Measurements from ENCODE around the gene TRIOBP.
"Not testable (repeated sequence)": the region's sequence is repeated elsewhere in the genome, so short reads cannot be mapped to it uniquely, and the experiment has no call there.

The TRIOBP gene

DNA sequence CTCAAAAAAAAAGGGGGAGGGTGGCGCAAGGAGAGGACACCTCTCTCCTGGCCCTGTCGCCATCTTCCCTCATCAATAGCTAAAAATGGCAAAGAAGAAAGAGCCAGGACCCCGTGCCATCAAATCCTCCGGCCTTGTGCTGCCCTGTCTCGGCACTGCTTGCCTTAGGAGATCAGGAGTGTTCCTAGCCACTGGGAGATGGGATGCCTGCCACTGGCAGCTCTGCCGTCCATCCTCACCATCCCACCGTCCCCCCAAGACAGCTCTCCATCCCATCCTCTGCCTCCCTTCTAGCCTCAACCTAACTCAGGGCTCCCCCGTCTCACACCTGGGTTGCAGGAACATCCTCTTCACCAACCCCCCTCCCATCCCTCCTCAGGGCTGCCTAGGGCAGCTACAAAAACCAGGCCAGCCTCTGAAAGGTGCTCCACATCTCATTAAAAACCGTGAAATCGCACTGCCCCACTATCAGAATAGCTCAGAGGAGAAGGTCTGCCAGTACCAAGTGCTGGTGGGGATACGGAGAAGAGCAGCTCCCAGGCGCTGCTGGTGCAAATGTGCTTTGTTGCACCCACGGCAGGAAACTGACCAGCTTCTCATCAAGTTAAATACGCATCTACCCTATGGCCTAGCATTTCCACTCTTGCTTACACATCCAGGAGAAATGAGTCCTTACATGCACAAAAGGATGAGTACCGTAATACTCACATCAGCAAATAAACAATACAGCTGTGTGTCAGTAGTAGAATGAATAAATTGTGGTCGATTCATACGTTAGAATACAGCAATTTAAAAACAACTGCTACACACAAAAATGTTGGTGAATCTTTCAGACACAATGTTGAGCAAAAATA, 79.2 kb downstream of the TRIOBP start:
- no peak for DNase-seq (ENCODE audit: low read depth in 2 of 3, low spot score in 2 of 3)

DNA sequence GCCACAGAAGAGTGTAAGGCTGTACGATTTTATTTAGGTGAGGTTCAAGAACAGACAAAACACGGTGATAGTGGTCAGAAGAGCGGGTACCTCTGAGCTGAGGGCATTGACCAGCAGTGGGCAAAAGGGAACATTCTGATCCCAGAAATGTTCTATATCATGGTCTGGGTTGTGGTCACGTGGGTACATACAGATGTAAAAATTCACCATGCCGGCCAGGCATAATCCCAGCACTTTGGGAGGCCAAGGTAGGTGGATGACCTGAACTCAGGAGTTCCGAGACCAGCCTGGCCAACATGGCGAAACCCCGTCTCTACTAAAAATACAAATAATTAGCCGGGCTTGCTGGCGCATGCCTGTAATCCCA, 79.8 kb downstream of the TRIOBP start:
- no peak for DNase-seq (ENCODE audit: low read depth in 2 of 3, low spot score in 2 of 3)

DNA sequence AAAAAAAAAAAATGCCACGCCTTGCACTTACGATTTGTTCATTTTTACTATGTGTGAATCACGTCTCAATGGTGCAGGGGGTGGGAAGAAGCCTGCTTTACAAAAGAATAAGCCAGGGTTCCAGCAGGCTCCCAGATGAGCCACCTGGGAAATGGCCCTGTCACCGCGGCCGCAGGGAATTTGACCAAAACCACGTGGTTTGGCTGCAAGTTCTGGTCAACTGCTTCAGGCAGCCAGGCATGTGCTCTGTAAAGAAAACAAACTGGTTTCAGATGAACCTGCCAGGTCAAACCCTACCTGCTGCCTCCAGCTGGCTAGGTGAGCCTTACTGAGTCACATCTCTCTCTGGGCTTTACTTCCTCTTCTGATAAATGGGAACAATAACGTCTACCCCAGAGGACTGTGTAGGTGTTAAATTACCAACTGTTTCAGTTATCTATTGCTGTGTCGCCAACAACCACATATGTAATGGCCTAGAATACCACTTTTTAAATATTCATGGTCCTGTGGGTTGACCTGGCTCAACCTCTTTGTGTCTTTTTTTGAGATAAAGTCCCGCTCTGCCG, 80.4 kb downstream of the TRIOBP start:
- DNase-seq (ENCODE audit: low read depth in 2 of 3, low spot score in 2 of 3), result no peak

DNA sequence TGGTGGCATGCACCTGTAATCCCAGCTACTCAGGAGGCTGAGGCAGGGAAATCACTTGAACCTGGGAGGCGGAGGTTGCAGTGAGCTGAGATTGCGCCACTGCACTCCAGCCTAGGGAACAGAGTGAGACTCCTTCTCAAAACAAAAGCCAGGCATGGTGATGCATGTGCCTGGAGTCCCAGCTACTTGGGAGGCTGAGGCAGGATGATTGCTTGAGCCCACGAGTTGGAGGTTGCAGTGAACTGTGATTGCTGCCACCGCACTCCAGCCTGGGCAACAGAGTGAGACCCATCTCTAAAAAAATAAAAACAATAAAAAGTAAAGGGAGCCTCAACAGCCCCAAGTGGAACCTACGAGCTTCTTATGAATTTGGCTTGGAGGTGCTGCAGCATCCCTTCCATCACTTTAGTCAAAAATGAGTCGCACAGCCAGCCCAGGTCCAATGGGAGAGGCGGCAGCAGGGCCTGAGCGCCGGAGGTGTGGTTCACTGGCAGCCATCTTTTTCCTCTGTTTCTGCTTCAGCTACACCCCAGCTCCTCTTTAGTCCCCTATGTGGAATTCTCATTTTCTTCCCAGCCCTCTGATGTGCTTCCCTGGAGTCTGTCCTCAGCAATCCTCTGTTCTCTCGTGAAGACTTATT, 81.6 kb downstream of the TRIOBP start:
- DNase-seq (ENCODE audit: low read depth in 2 of 3, low spot score in 2 of 3), result no peak

DNA sequence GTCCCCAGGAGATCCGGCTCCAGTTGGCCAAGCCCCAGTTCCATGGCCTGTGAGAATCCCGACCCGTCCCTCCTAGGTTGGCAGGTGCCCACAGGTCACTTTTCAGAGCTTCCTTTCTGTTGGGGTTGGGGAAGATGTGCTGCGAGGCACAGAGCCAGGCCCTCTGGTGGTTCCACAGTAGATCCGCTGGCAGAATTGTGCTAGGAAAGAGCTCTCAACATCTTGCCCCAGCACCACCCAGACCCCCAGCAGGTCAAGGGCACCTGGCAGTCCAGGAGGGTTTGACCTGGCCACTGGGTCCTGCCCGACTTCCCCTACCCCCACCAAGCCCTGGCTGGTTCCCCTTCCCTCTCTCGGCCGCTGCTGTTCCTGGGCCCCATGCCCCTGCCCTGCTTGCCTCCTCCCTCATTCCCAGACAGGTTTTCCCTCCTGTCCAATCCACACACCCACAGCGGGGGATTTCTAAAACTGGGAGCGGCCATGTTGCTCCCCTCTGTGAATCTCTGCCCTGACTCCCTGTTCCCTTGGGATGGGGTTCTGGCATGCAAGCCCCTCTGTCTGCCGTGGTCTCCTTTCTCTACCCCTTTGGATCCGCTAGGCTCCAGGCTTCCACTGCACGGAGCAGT, 84.7 kb downstream of the TRIOBP start:
- DNase-seq (ENCODE audit: low read depth in 2 of 3, low spot score in 2 of 3), result no peak

DNA sequence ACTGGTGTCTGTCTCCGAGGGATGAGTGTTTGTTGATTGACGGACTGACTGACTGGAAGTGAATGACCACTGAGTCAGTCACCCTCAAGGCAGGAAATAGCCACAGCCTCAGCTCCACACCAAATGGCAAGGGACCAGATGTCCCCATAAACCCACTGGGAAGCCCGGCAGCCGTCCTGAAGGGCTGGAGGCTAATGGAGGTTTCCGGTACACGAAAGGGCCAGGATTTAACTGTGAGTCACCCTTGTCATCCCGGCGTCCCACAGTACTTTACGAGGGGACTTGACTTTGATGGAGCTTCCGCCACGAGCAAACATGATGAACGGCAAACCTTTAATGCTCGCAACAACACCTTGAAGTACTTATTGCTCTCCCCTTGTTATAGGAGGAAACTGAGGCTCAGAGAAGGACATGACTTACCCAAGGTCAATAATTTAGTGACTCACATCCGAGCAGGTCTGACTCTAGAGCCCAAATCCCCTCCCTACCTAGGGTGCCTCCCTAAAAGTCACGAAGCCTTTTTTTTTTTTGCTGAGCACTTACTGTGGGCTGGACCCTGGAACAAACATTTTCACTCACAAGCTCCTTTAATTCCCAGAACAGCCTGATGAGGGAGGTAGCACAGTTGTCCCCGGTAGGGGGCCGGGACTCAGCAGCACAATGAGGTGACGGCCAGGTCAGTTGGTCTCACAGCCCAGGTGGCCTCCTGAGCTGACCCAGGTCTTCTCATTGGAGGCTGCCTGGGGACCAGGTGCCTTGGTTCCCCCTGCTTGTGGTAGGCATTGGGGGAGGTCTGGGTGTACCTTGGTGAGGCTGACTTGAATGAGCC, 85.7 kb downstream of the TRIOBP start:
- DNase-seq (ENCODE audit: low read depth in 2 of 3, low spot score in 2 of 3), result no peak

DNA sequence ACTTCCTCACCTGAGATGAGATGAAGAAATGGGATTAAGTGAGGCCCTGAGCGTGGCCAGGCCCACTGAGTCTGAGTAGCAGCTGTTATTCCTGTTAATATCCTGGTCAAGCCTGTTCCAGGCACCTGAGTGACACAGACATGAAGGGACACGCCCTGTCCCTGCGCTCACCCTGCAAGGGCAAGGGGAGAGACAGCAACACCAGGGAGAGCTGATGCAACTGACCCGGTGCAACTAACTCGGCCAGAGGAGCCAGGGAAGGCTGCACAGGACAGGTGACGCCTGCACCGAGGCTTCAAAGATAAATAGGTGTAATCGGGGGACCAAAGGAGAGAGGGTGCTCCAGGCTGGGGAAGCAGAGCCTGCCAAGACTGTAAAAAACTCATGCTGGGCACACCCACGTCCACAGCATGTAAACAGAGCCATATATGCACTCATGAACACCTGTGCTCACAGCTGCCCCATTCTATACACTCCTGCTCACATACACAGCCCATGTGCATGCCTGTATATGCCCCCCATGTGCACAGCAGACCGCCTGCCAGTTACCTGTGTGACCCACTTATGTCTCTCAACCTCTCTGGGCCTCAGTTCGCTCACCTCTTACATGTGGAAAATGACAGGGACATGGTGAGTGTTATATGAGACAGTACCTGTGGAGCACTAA, 88.1 kb downstream of the TRIOBP start:
- DNase-seq (ENCODE audit: low read depth in 2 of 3, low spot score in 2 of 3), result no peak

DNA sequence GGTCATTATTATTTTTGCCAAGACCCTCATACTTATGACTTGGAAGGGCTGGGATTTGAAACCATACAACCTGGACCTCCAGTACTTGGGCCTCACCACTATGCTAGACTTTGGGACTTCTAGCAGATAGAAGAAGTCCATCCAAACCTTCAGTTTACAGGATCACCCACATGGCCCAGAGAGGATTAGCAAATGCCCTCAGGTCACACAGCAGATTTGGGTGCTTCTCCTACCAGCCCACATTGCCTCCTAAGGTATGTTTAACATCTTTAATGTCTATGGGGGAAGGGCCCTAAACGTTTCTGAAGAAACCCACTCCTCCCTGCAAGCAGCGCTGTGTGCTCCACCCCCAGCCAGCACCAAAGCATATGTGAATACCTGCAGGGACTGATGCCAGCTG, 93.4 kb downstream of the TRIOBP start:
- DNase-seq (ENCODE audit: low read depth in 2 of 3, low spot score in 2 of 3), result no peak

DNA sequence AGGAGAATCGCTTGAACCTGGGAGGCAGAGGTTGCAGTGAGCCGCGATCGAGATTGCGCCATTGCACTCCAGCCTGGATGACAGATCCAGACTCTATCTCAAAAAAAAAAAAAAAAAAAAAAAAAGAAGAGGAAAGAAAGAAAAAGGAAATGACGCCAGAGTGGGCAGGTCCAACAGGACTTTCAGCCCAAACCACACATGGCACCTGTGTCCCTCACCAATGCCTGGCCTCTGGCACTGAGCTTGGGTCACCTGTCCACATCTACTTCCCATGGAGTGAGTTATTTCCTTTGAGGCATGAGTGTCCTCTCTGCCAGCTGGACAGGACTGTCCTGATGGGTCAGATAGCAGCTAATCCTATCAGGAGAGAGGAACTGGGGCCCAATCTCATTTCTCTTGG, 95.6 kb downstream of the TRIOBP start:
- no peak for DNase-seq (ENCODE audit: low read depth in 2 of 3, low spot score in 2 of 3)

DNA sequence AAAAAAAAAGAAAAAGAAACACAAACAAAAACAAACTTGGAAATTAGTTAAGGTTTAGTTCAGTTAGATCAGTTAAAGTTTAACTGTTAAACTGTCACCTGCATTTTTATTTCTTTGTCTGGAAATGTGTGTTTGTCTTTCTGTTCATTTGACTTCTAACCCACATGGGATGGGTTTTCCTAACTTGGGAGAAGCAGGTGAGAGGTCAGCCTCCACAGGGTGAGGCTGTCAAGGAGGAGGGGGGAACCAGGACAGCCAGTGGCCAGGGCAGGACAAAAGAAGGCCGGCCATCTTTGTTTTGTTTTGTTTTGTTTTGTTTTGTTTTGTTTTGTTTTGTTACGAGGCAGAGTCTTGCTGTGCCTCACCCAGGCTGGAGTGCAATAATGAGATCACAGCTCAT, 97.5 kb downstream of the TRIOBP start:
- no peak for DNase-seq (ENCODE audit: low read depth in 2 of 3, low spot score in 2 of 3)

DNA sequence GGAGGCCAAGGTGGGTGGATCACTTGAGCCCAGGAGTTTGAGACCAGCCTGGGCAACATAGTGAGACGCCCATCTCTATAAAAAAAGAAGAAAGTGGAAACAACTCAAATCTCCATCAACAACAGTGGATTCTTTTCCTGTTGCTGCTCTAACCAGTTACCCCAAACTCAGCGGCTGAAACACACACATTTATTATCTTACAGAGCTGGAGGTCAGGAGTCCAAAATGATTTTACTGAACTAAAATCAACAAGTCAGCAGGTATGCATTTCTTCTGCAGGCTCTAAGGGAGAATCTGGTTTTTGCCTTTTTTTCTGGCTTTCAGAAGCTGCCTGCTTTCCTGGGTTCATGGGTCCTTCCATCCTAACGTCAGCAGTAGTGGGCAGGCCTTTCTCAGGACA, 99.2 kb downstream of the TRIOBP start:
- DNase-seq (ENCODE audit: low read depth in 2 of 3, low spot score in 2 of 3), result no peak

DNA sequence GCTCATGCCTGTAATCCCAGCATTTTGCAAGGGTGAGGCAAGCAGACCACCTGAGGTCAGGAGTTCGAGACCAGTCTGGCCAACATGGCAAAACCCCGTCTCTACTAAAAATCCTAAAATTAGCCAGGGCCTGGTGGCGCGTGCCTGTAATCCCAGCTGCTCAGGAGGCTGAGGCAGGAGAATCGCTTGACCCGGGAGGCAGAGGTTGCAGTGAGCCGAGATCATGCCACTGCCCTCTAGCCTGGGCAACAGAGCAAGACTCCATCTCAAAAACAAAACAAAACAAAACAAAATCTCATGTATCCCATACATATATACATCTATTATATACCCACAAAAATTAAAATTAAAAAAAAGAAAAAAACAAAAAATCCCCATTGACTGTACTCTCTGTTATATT, 100.4 kb downstream of the TRIOBP start:
- DNase-seq (ENCODE audit: low read depth in 2 of 3, low spot score in 2 of 3), result not testable (repeated sequence)

DNA sequence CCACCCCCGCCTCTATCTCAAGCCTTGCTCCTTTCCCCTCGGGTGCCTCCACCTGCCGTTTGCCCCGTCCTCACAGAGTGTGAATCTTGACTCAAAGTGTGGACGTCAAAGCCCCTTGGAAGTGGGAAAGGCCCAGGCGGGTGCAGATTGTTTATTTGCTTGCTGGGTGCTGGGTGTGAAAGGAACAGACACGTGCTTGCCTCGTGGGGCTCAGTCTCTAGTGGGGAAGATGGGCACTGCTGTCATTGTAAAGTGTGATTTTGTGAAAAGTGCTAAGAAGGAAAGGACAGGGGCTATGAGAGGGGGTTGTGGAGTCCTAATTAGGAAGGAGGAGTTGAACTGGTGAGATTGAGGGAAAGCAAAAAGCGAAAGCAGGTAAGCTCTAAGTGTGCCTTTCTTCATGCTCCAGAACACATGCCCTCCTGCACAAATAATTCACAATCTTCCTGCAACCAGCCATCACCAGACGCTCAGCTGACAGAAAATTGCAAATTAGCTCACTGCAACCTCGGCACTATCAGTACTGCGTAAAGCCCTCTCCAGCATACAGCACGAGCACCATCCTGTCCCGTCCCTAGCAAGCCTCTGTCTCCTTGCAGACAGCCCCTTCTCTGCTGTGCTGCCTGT, 101.1 kb downstream of the TRIOBP start:
- no peak for DNase-seq (ENCODE audit: low read depth in 2 of 3, low spot score in 2 of 3)

DNA sequence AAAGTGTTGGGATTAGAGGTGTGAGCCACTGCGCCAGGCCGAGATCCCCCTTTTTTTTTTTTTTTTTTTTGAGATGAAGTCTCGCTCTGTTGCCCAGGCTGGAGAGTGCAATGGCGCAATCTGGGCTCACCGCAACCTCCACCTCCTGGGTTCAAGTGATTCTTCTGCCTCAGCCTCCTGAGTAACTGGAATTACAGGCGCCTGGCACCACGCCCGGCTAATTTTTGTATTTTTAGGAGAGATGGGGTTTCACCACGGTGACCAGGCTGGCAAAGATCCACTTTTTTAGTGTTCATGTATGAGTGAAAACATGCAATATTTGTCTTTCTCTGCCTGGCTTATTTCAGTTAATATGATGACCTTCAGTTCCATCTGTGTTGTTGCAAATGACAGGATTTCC, 103.1 kb downstream of the TRIOBP start:
- not testable (repeated sequence) for DNase-seq (ENCODE audit: low read depth in 2 of 3, low spot score in 2 of 3)

DNA sequence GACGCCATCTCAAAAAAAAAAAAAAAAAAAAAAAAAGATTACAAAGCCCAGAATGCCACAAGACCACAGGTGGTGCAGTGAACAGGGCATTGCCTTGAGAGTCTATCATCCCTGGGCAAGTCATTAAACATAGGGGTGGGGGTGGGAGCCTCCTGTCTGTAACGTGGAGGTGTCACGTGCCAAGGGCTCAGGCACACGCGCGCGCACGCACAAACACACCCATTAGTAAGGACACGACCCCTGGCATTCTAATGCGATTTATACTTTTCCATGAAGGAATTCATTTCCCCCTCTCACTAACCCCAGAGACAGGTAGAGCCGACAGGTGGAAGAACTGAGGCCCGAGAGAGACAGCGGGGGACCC, 105.1 kb downstream of the TRIOBP start:
- DNase-seq (ENCODE audit: low read depth in 2 of 3, low spot score in 2 of 3), result no peak

DNA sequence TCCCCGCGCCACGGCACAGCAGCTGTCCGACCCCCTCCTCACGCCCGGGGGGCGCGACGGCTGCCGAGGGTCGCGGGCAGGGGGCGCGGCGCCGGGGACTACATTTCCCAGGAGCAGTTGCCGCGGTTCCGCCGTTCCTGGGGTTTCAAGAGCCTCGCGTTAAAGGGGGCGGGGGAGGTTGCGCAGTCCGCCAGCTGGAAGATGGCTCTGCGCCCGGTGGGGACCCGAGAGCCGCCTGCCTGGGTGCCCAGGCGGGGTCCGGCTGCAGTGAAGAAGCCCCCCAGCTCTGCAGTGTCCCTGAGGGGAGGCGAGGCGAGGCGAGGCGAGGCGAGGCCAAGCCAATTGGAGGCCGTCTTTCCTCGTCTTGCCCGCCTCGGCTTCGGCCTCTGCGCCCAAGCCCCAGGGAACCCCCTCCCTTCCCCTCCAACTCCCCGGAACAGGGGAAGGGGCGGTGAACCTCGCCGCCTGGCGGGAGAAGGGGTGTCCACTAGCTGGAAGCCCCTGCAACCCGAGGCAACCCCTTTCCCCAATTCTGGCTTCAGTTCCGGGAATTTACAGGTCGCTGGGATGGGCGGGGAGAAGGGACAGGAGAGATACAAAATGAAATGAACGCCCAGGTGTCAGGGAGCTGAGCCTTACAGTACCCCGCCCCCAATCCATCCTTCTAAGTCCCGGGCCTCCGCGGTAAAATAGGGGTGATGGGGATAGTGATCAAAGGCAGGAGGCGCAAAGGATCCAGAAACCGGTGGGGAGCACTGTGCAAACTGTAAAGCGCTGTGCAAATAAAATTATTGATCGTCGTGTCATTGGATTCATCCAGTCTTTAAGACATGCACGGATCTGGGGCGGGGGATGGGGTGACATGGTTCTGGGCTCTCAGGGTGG, 105.7 kb downstream of the TRIOBP start:
- no peak for DNase-seq (ENCODE audit: low read depth in 2 of 3, low spot score in 2 of 3)

DNA sequence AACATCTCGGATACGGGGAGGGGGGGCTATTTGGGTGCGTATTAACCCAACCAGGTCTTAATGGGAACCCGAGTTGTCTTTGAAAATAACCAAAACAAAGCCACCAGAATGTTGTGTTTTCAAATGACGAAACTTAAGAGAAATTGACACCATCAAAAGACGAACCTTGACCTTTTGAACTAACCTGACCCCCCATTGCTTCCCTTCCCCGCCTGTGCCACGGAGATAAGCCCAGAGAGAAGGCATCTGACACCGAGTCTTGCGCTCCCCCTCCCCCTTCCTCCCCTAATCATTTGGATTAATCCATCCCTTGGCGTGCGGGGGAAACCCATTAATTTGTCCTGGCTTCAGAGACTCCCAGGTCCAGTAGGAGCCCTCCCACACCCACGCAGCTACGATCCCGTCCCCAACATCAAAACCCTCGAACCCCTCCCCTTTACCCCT, 106.4 kb downstream of the TRIOBP start:
- DNase-seq (ENCODE audit: low read depth in 2 of 3, low spot score in 2 of 3), result no peak

DNA sequence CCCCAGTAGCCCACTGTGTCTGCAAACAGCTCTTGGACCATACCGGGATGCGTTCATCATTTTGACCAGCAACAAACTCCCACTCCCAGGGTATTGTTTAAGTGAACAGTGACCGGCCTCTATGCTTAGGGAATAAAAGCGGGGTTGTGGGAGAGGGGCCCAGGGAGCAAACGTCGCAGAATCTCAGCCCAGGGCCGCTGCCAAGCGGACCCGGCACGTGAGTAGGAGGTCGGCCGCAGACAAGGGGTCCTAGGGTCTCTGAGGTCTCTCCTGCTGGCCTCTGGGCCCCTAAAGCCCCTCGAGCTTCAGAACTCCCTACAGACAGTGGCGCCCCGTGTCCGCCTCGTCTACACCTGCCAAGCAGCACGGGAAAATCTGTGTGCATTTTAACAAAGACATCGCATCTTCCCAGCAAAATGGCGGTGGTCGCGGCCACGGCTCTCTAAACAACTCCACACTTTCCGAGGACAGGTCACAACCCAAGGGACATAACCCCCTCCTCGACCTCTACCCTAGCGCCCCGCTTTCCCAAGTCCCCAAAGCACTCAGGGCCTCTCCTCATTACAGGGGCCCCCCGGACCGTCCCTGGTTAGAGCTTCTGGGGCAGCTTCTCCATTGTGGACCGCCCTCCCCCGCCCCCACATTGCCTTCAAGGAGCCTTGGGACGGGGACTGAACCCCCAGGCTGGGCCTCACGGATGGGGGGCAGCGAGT, 106.9 kb downstream of the TRIOBP start:
- DNase-seq (ENCODE audit: low read depth in 2 of 3, low spot score in 2 of 3), result no peak
